Measurements from ENCODE around the gene ME3. TPM values are rescaled to one million over a fixed set of nuclear protein-coding genes. Genes with fewer than 3 reads are reported as not detected.

ME3 gene
- total RNA-seq, 4 donors from 2014 or later: 1.9 to 18.3 (median 5.6) TPM

GRCh38 chr11:86468169-86468568, 204.2 kb downstream of the ME3 start:
- H3K27me3 ChIP-seq: no peaks in the 10 kb centered on the region
- 81 to 94% methylated on average over 1 of the region's 1 CpG for WGBS, 2 donors
- peaks cover 0 to 7% (median 0%) of the 10 kb centered on the region in 3 donors for H3K36me3 ChIP-seq
- TF ChIP-seq CTCF (IDR thresholded peaks at IDR 0.05) (no peak), POLR2A (IDR thresholded peaks at IDR 0.05) (no peak)
- no peak for DNase-seq
- H3K4me1 ChIP-seq: peaks cover 0 to 12% (median 0%) of the 10 kb centered on the region in 3 donors
- no peaks in the 10 kb centered on the region for H3K9me3 ChIP-seq
- H3K27ac ChIP-seq: no peak overlapping the region
- intact Hi-C loops (cut with DNase I): no loop called here
- H3K4me3 ChIP-seq: no peak overlapping the region

GRCh38 chr11:86464509-86465221, 207.8 kb downstream of the ME3 start:
- Histone ChIP-seq H3K4me1 (peaks cover 0 to 27% (median 7%) of the 10 kb centered on the region in 3 donors), H3K9me3 (no peaks in the 10 kb centered on the region), H3K27me3 (no peaks in the 10 kb centered on the region), H3K36me3 (peaks cover 0 to 7% (median 0%) of the 10 kb centered on the region in 3 donors), H3K4me3 (no peak overlapping the region), H3K27ac (no peak overlapping the region)
- 91 to 95% methylated on average over 5 of the region's 5 CpGs for WGBS, 2 donors
- no peak for TF ChIP-seq CTCF (IDR thresholded peaks at IDR 0.05)
- TF ChIP-seq POLR2A (IDR thresholded peaks at IDR 0.05): no peak
- no peak for DNase-seq
- intact Hi-C loops (cut with DNase I): no loop called here

- no peaks in the 10 kb centered on the region for H3K9me3 ChIP-seq
- intact Hi-C loops (cut with DNase I): no loop called here
- DNase-seq: no peak
- TF ChIP-seq CTCF (IDR thresholded peaks at IDR 0.05): no peak
- no peak for TF ChIP-seq POLR2A (IDR thresholded peaks at IDR 0.05)
- H3K27ac ChIP-seq: no peak overlapping the region
- no peaks in the 10 kb centered on the region for H3K27me3 ChIP-seq
- WGBS, 2 donors: 84 to 87% methylated on average over 5 of the region's 5 CpGs
- H3K36me3 ChIP-seq: peaks cover 0 to 7% (median 0%) of the 10 kb centered on the region in 3 donors
- H3K4me1 ChIP-seq: peaks cover 0 to 23% (median 7%) of the 10 kb centered on the region in 3 donors
- no peak overlapping the region for H3K4me3 ChIP-seq
These were observed 208.5 kb downstream of the ME3 start for GRCh38 chr11:86463955-86464354.

GRCh38 chr11:86463120-86463519, 209.3 kb downstream of the ME3 start:
- intact Hi-C loops (cut with DNase I): no loop called here
- no peak for DNase-seq
- Histone ChIP-seq H3K36me3 (peaks cover 0 to 7% (median 0%) of the 10 kb centered on the region in 3 donors), H3K9me3 (no peaks in the 10 kb centered on the region), H3K27me3 (no peaks in the 10 kb centered on the region), H3K4me1 (peaks cover 0 to 23% (median 7%) of the 10 kb centered on the region in 3 donors), H3K4me3 (no peak overlapping the region), H3K27ac (peak overlapping the region in 1 of 4 donors; percentile 10)
- 36 to 53% methylated on average over 3 to 5 of the region's 7 CpGs for WGBS, 2 donors
- TF ChIP-seq POLR2A (IDR thresholded peaks at IDR 0.05) (no peak), CTCF (IDR thresholded peaks at IDR 0.05) (no peak)

- TF ChIP-seq CTCF (IDR thresholded peaks at IDR 0.05): no peak
- Histone ChIP-seq H3K27me3 (no peaks in the 10 kb centered on the region), H3K9me3 (no peaks in the 10 kb centered on the region), H3K4me3 (no peak overlapping the region), H3K27ac (no peak overlapping the region), H3K36me3 (peaks cover 0 to 7% (median 0%) of the 10 kb centered on the region in 3 donors), H3K4me1 (peaks cover 0 to 23% (median 7%) of the 10 kb centered on the region in 3 donors)
- intact Hi-C loops (cut with DNase I): no loop called here
- no peak for DNase-seq
- 96 to 100% methylated on average over 1 of the region's 1 CpG for WGBS, 2 donors
These were observed 210.5 kb downstream of the ME3 start for GRCh38 chr11:86461892-86462291.
